HL-60 (cell line): ENCODE measurements around the gene ZNF600.
"Not testable (repeated sequence)": the region's sequence is repeated elsewhere in the genome, so short reads cannot be mapped to it uniquely, and the experiment has no call there.

ENCODE experiments used
- DNase-seq, 2 experiments: peaks; one replicate each; pipeline ENCODE4 v3.0.0-alpha.2; 2010 to 2020; ENCODE audit warnings: low read depth in 1 of 2, low spot score in 1 of 2
- H3K27ac ChIP-seq: fragments of 250-450 bp; sonication (Bioruptor Pico); replicated peaks from 2 replicates; pipeline ENCODE4 v1.5.1; 2020; ENCODE audit warnings: mild to moderate bottlenecking, moderate library complexity
- H3K27me3 ChIP-seq: fragments of 250-450 bp; sonication (Bioruptor Pico); 2 replicates; pipeline ENCODE4 v1.5.1; 2021; ENCODE audit warnings: mild to moderate bottlenecking, moderate library complexity; ENCODE audit not compliant: insufficient read depth, poor library complexity, severe bottlenecking
- H3K4me3 ChIP-seq: replicated peaks from 2 replicates; pipeline ENCODE4 v1.5.1; 2011; ENCODE audit warnings: mild to moderate bottlenecking, control low read depth, low read length; ENCODE audit not compliant: insufficient read depth
- CTCF ChIP-seq: IDR thresholded peaks from one replicate; pipeline ENCODE4 v1.5.1; 2011; ENCODE audit warnings: low read length, control low read depth, inconsistent platforms; ENCODE audit not compliant: insufficient read depth
- GABPA ChIP-seq: IDR thresholded peaks from 2 replicates; pipeline ENCODE4 v1.6.1; 2012; ENCODE audit warnings: low read depth
- POLR2AphosphoS5 ChIP-seq: IDR thresholded peaks from 2 replicates; pipeline ENCODE4 v1.6.1; 2012; ENCODE audit warnings: low read depth
- REST ChIP-seq: IDR thresholded peaks from 2 replicates; pipeline ENCODE4 v1.6.1; 2012; ENCODE audit warnings: low read depth; ENCODE audit not compliant: insufficient replicate concordance
- SPI1 ChIP-seq: IDR thresholded peaks from 2 replicates; pipeline ENCODE4 v1.6.1; 2012; ENCODE audit warnings: low read depth, mild to moderate bottlenecking, borderline replicate concordance

ZNF600 gene

GRCh38 chr19:52735734-52736133 is 50.9 kb downstream of the ZNF600 start:
- no peak for TF ChIP-seq GABPA
- no peak for TF ChIP-seq CTCF
- no peak for TF ChIP-seq SPI1
- no peak for TF ChIP-seq POLR2AphosphoS5
- TF ChIP-seq REST, result no peak
- Histone ChIP-seq H3K27me3 (no peaks in the 10 kb centered on the region), H3K4me3 (no peak overlapping the region), H3K27ac (no peak overlapping the region)
- DNase-seq, result no peak

GRCh38 chr19:52734893-52735661 is 51.5 kb downstream of the ZNF600 start, which contains the start of gene ZNF611:
Gene ZNF611 (minus strand): TSS chr19:52735044. CDS start chr19:52715894, 19,150 bp downstream.
- TF ChIP-seq GABPA (no peak), CTCF (peak; percentile 22), POLR2AphosphoS5 (peak; percentile 90), REST (peak; percentile 35), SPI1 (peak; percentile 58; the same call in 1 of the 2 replicates)
- Histone ChIP-seq H3K27ac (peak within 1 kb of the TSS; percentile 79), H3K27me3 (no peaks in the 10 kb centered on the region), H3K4me3 (peak within 1 kb of the TSS; percentile 70)
- DNase-seq, result peak; percentile 90 to 97

GRCh38 chr19:52734331-52734892 is 52.2 kb downstream of the ZNF600 start:
- TF ChIP-seq CTCF (no peak), SPI1 (no peak), REST (no peak), GABPA (no peak), POLR2AphosphoS5 (no peak)
- peak overlapping the region; percentile 70 for H3K4me3 ChIP-seq
- peak in 1 of 2 experiments; percentile 12 for DNase-seq
- H3K27ac ChIP-seq, result peak overlapping the region; percentile 79
- H3K27me3 ChIP-seq, result no peaks in the 10 kb centered on the region

- not testable (repeated sequence) for H3K4me3 ChIP-seq, H3K27ac ChIP-seq, DNase-seq
Measured at GRCh38 chr19:52726051-52726450, 60.5 kb downstream of the ZNF600 start.

More at GRCh38 chr19:52726051-52726450, 60.5 kb downstream of the ZNF600 start:
- not testable (repeated sequence) for H3K27me3 ChIP-seq
